Measurements from ENCODE around the gene GLRX2. TPM values are rescaled to one million over a fixed set of nuclear protein-coding genes. Genes with fewer than 3 reads are reported as not detected.
"Not testable (repeated sequence)": the region's sequence is repeated elsewhere in the genome, so short reads cannot be mapped to it uniquely, and the experiment has no call there.

The GLRX2 gene
- total RNA-seq, 1 experiment from 2014 or later = 27.2 TPM

- in situ Hi-C loops (cut with HindIII; ENCODE audit: low pct_unique_long_range_greater_than_20kb, low sequenced_read_pairs) = no loop called here
Measured at GRCh38 chr1:193077991-193078390, 27.2 kb downstream of the GLRX2 start.

GRCh38 chr1:193070942-193071341 lies 34.3 kb downstream of the GLRX2 start:
- in situ Hi-C loops (cut with HindIII; ENCODE audit: low pct_unique_long_range_greater_than_20kb, low sequenced_read_pairs) = no loop called here
- no peak for DNase-seq (ENCODE audit: low read depth)

More at GRCh38 chr1:193077991-193078390, 27.2 kb downstream of the GLRX2 start:
- no peak for DNase-seq (ENCODE audit: low read depth)

DNA sequence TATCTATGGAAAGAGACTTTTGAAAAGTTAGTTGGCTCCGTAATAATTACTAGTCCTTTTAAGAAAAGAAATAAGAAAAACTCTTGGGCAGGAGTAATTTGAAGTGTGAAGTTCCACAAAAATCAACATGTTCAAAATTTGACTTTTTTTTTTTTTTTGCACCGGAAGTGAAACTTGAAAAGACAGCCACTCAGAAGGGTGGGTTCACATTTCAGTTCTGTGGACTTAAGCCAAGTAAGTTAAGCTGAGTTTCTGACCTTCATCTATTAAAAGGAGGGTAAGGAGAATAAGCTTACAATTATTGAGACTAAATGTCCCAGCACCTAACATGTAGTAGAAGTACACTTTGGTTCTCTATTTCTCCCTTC lies 34.8 kb downstream of the GLRX2 start:
- no peak for DNase-seq (ENCODE audit: low read depth)
- in situ Hi-C loops (cut with HindIII; ENCODE audit: low pct_unique_long_range_greater_than_20kb, low sequenced_read_pairs) = no loop called here

- peak; percentile 31 for DNase-seq (ENCODE audit: low read depth)
- in situ Hi-C loops (cut with HindIII; ENCODE audit: low pct_unique_long_range_greater_than_20kb, low sequenced_read_pairs) = no loop called here
Measured at GRCh38 chr1:193069748-193070385, 35.3 kb downstream of the GLRX2 start.

- no peak for DNase-seq (ENCODE audit: low read depth)
- in situ Hi-C loops (cut with HindIII; ENCODE audit: low pct_unique_long_range_greater_than_20kb, low sequenced_read_pairs) = no loop called here
Measured at GRCh38 chr1:193068013-193068412, 37.2 kb downstream of the GLRX2 start.

- DNase-seq (ENCODE audit: low read depth) = no peak
- in situ Hi-C loops (cut with HindIII; ENCODE audit: low pct_unique_long_range_greater_than_20kb, low sequenced_read_pairs) = no loop called here
Measured at GRCh38 chr1:193066606-193067005, 38.6 kb downstream of the GLRX2 start.

DNA sequence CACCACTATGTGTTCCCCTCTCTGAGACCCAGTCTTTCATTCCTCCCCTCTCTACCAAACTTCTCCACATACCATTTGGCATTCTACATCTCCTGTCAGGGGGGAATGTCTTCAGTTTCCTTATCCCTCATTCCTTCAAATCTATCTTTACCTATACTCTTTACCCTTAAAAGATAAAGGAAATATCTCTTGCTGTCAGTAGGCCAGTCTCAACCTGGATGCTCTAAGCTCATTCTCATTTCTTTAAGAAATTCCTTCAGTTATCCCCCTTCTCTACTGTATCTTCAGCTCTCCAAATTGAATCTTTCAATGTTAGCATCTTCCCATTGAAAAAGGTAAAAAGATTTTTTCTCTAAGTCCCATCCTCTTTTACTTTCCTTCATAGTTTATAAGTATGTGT lies 39.3 kb downstream of the GLRX2 start:
- in situ Hi-C loops (cut with HindIII; ENCODE audit: low pct_unique_long_range_greater_than_20kb, low sequenced_read_pairs) = no loop called here
- DNase-seq (ENCODE audit: low read depth) = no peak

- no peak for DNase-seq (ENCODE audit: low read depth)
- in situ Hi-C loops (cut with HindIII; ENCODE audit: low pct_unique_long_range_greater_than_20kb, low sequenced_read_pairs) = no loop called here
Measured at GRCh38 chr1:193062698-193063463, 42.3 kb downstream of the GLRX2 start.

- in situ Hi-C loops (cut with HindIII; ENCODE audit: low pct_unique_long_range_greater_than_20kb, low sequenced_read_pairs) = no loop called here
- DNase-seq (ENCODE audit: low read depth) = no peak
Measured at GRCh38 chr1:193060938-193061337, 44.3 kb downstream of the GLRX2 start.

DNA sequence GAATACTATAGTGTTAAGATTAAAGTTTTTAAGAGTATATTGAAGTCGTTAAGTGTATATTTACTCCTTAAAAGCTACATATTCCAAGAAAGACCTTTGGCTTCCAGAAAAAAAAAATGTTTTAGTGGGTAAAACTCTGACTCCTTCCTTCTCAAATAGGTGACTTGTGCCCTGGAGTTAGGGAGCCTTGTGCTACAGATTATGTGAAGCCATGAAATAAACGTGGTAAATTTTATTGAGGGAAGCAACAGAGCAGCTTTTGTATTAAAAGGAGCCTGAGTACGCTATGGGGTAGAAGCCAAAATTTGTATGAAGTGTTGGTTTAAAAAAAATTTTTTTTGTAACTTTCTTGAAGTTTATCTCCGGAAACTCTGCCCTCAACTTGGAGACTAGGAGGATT lies 44.8 kb downstream of the GLRX2 start:
- in situ Hi-C loops (cut with HindIII; ENCODE audit: low pct_unique_long_range_greater_than_20kb, low sequenced_read_pairs) = no loop called here
- DNase-seq (ENCODE audit: low read depth) = no peak

GRCh38 chr1:193060115-193060403 lies 45.2 kb downstream of the GLRX2 start:
- in situ Hi-C loops (cut with HindIII; ENCODE audit: low pct_unique_long_range_greater_than_20kb, low sequenced_read_pairs) = no loop called here
- DNase-seq (ENCODE audit: low read depth) = no peak

DNA sequence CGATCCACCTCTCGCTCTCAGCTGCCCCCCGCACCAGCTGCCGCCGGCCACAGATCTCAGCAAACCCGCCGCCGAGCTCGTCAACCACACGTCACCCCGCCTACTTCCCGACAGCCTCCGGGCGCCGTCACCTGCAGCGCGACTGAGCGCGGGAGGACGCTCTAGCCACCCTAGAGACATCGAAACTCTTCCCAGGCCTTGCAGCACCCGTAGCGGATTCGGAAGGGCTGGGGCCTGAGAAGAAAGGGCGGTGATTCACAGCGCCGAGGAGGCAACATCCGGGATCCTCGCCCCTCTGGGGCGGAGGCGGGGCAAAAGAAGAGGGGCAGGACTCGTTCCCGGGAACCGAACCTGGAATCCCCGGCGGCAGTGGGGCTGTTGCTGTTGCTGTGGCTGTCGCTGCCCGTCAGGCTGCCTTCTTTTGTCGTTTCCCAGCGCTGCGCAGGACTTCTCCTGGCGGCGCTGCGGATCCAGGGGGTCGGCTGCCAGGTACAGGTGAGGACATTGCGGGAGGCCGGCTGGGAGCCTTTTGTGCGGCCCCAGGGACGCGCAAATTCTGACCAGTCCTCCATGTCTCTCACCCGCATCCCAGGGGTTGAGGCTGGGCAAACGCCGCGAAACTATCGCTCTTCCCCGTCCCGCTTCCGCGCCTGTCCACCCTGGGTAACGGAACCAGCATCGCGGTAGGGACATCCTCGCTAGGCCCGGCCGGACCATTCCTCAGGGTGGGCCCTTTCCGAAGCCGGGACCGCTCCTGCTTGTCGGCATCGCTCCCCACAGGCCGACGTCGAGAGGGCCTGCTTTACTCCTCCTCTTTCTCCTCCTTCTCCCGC lies 45.7 kb downstream of the GLRX2 start, which contains the start of the genes RO60 and UCHL5:
RO60 (plus strand) TSS at position 331 of the 833 bp plus-strand sequence. CDS start 9,443 bp downstream, outside the sequence.
UCHL5 (minus strand) TSS at position 79 of the 833 bp plus-strand sequence. CDS start 100 bp downstream, outside the sequence.
- in situ Hi-C loops (cut with HindIII; ENCODE audit: low pct_unique_long_range_greater_than_20kb, low sequenced_read_pairs) = no loop called here
- peak; percentile 98 for DNase-seq (ENCODE audit: low read depth)

- peak; percentile 54 for DNase-seq (ENCODE audit: low read depth)
Measured at GRCh38 chr1:193058529-193059281, 46.5 kb downstream of the GLRX2 start.

GRCh38 chr1:193054169-193054675 lies 51.0 kb downstream of the GLRX2 start:
- in situ Hi-C loops (cut with HindIII; ENCODE audit: low pct_unique_long_range_greater_than_20kb, low sequenced_read_pairs) = no loop called here
- no peak for DNase-seq (ENCODE audit: low read depth)

More at GRCh38 chr1:193058529-193059281, 46.5 kb downstream of the GLRX2 start:
- in situ Hi-C loops (cut with HindIII; ENCODE audit: low pct_unique_long_range_greater_than_20kb, low sequenced_read_pairs) = no loop called here

DNA sequence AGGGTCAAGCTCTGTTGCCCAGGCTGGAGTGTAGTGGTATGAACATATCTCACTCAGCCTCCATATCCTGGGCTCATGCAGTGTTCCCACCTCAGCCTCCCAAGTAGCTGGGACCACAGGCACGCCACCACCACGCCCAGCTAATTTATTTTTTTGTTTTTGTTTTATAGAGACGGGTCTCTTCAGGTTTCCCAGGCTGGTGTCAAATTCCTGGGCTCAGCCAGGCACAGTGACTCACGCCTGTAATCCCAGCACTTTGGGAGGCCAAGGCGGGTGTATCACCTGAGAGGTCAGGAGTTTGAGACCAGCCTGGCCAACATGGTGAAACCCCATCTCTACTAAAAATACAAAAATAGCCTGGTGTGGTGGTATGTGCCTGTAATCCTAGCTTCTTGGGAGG lies 56.3 kb downstream of the GLRX2 start:
- DNase-seq (ENCODE audit: low read depth); in situ Hi-C loops (cut with HindIII; ENCODE audit: low pct_unique_long_range_greater_than_20kb, low sequenced_read_pairs): not testable (repeated sequence)
